Measurements from ENCODE around the gene FBXL7. TPM values are rescaled to one million over a fixed set of nuclear protein-coding genes. Genes with fewer than 3 reads are reported as not detected.

FBXL7 gene
- total RNA-seq, 2 experiments from 2014 or later, result not detected

DNA sequence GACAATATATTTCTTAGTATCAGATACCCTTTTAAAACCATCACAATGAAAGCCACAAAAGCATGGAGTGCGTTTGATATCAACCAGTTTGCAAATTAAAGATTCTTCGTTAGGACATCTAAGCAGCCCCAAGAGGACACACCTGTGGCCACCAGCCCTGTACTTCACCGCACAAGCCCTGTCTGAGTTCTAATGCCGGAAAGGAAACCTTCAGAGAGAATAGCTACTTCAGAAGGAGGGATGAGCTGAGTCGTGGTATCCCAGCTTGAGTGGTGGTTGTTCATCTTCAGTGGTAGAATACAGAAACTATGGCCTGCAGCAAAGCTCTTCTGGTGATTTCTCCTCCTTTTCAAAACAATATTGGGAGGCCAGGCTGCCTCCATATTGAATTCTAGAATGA lies 319.6 kb downstream of the FBXL7 start:
- Mint-ChIP-seq H3K9me3 (ENCODE audit: low read depth) (no peaks in the 10 kb centered on the region), H3K27me3 (no peaks in the 10 kb centered on the region), H3K4me3 (no peak overlapping the region), H3K36me3 (peaks cover 1% of the 10 kb centered on the region), H3K4me1 (no peaks in the 10 kb centered on the region), H3K27ac (no peak overlapping the region)
- no peak for DNase-seq
- CTCF ChIA-PET, result no interaction called here
- no peak for ATAC-seq

- DNase-seq (no peak), ATAC-seq (no peak)
- Mint-ChIP-seq H3K4me1 (no peaks in the 10 kb centered on the region), H3K4me3 (no peak overlapping the region), H3K27me3 (no peaks in the 10 kb centered on the region), H3K36me3 (no peaks in the 10 kb centered on the region), H3K27ac (no peak overlapping the region), H3K9me3 (ENCODE audit: low read depth) (no peaks in the 10 kb centered on the region)
- CTCF ChIA-PET, result no interaction called here
Observed at GRCh38 chr5:15821506-15821905, 321.5 kb downstream of the FBXL7 start.

DNA sequence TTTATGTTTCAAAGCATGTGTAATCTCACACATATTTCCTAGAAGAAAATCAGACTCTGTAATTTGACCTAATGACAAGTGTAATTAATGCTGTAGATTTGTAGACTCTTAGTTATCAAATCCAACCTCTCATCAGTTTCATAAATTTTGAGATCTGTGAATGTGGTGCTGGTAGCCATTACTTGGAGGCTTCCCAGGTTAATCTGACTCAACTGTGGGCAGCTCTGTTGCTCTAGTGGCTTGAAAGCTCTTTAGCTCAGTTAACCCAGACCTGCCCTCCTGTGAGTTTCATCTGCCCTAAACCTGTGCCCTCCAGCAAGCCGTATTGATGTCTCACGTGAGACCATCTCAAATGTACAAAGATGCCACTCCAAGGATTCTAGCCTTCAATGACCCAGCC lies 323.4 kb downstream of the FBXL7 start:
- Mint-ChIP-seq H3K27me3 (no peaks in the 10 kb centered on the region), H3K9me3 (ENCODE audit: low read depth) (peaks cover 3% of the 10 kb centered on the region), H3K36me3 (no peaks in the 10 kb centered on the region), H3K27ac (no peak overlapping the region), H3K4me3 (no peak overlapping the region), H3K4me1 (no peaks in the 10 kb centered on the region)
- CTCF ChIA-PET, result no interaction called here
- no peak for DNase-seq
- ATAC-seq, result no peak

DNA sequence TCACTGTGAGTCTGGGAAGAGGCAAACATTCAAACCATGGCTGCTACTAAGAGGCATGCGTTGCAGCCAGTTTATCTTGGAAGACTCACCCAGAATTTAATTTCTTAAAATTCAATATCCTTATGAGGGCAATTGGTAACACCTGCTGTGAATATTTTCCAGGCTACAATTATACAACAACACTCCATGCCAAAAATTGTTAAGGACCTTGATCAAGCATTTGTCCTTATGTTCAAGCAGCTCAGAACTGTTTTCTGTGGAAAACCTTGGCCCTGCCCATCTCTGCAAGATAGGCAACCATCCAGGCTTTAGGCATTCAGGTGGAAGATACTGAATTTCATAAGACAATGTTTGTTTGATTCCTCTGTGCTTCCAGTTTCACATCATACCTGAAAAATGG lies 327.8 kb downstream of the FBXL7 start:
- no peak overlapping the region for H3K27ac Mint-ChIP-seq
- H3K9me3 Mint-ChIP-seq (ENCODE audit: low read depth), result peaks cover 6% of the 10 kb centered on the region
- no peak overlapping the region for H3K4me3 Mint-ChIP-seq
- DNase-seq, result no peak
- no peaks in the 10 kb centered on the region for H3K4me1 Mint-ChIP-seq
- H3K27me3 Mint-ChIP-seq, result no peaks in the 10 kb centered on the region
- CTCF ChIA-PET, result no interaction called here
- no peaks in the 10 kb centered on the region for H3K36me3 Mint-ChIP-seq
- ATAC-seq, result no peak

DNA sequence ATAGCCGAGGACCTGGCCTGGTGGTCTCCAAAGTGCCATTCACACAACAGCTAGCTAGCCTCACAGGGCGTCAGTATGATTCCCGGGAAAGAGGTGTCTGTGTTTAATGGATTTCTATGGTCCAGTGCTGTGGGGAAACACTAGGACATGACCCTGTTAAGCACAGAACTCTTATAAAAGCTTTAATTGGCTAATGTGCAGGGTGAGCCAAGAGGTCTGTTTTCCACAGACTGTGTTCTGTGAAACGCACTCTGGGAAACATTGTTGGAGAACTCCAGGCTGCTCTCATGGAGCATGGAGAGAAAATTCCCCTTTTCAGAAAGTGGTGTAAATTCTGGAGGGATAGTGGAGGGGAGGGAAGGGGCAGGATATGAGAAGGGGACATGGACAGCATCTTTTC lies 331.4 kb downstream of the FBXL7 start:
- Mint-ChIP-seq H3K27me3 (no peaks in the 10 kb centered on the region), H3K9me3 (ENCODE audit: low read depth) (peaks cover 6% of the 10 kb centered on the region), H3K4me3 (no peak overlapping the region), H3K4me1 (no peaks in the 10 kb centered on the region), H3K36me3 (no peaks in the 10 kb centered on the region), H3K27ac (no peak overlapping the region)
- ATAC-seq (no peak), DNase-seq (no peak)
- CTCF ChIA-PET, result no interaction called here

- Mint-ChIP-seq H3K9me3 (ENCODE audit: low read depth) (peaks cover 4% of the 10 kb centered on the region), H3K27me3 (no peaks in the 10 kb centered on the region), H3K36me3 (no peaks in the 10 kb centered on the region), H3K4me1 (no peaks in the 10 kb centered on the region), H3K4me3 (no peak overlapping the region), H3K27ac (no peak overlapping the region)
- DNase-seq (no peak), ATAC-seq (no peak)
- CTCF ChIA-PET, result no interaction called here
Observed at GRCh38 chr5:15833365-15833764, 333.4 kb downstream of the FBXL7 start.

GRCh38 chr5:15834596-15835245 lies 334.7 kb downstream of the FBXL7 start:
- Mint-ChIP-seq H3K27ac (no peak overlapping the region), H3K9me3 (ENCODE audit: low read depth) (peaks cover 4% of the 10 kb centered on the region), H3K4me1 (no peaks in the 10 kb centered on the region), H3K4me3 (no peak overlapping the region), H3K36me3 (no peaks in the 10 kb centered on the region), H3K27me3 (no peaks in the 10 kb centered on the region)
- ATAC-seq (no peak), DNase-seq (no peak)
- CTCF ChIA-PET, result no interaction called here

GRCh38 chr5:15835514-15835913 lies 335.5 kb downstream of the FBXL7 start:
- no peak overlapping the region for H3K27ac Mint-ChIP-seq
- no peak overlapping the region for H3K4me3 Mint-ChIP-seq
- H3K36me3 Mint-ChIP-seq, result no peaks in the 10 kb centered on the region
- no peaks in the 10 kb centered on the region for H3K4me1 Mint-ChIP-seq
- DNase-seq (no peak), ATAC-seq (no peak)
- peaks cover 1% of the 10 kb centered on the region for H3K9me3 Mint-ChIP-seq (ENCODE audit: low read depth)
- no peaks in the 10 kb centered on the region for H3K27me3 Mint-ChIP-seq
- CTCF ChIA-PET, result no interaction called here

- no peaks in the 10 kb centered on the region for H3K27me3 Mint-ChIP-seq
- no peak overlapping the region for H3K27ac Mint-ChIP-seq
- H3K36me3 Mint-ChIP-seq, result no peaks in the 10 kb centered on the region
- no peak for DNase-seq
- H3K4me3 Mint-ChIP-seq, result no peak overlapping the region
- no peaks in the 10 kb centered on the region for H3K4me1 Mint-ChIP-seq
- ATAC-seq, result no peak
- no peaks in the 10 kb centered on the region for H3K9me3 Mint-ChIP-seq (ENCODE audit: low read depth)
- CTCF ChIA-PET, result no interaction called here
Observed at GRCh38 chr5:15837551-15838289, 337.7 kb downstream of the FBXL7 start.

GRCh38 chr5:15844253-15844652 lies 344.3 kb downstream of the FBXL7 start:
- H3K4me1 Mint-ChIP-seq, result no peaks in the 10 kb centered on the region
- DNase-seq, result no peak
- H3K27ac Mint-ChIP-seq, result no peak overlapping the region
- peaks cover 2% of the 10 kb centered on the region for H3K9me3 Mint-ChIP-seq (ENCODE audit: low read depth)
- H3K4me3 Mint-ChIP-seq, result no peak overlapping the region
- H3K27me3 Mint-ChIP-seq, result no peaks in the 10 kb centered on the region
- no peaks in the 10 kb centered on the region for H3K36me3 Mint-ChIP-seq
- CTCF ChIA-PET, result no interaction called here
- no peak for ATAC-seq

DNA sequence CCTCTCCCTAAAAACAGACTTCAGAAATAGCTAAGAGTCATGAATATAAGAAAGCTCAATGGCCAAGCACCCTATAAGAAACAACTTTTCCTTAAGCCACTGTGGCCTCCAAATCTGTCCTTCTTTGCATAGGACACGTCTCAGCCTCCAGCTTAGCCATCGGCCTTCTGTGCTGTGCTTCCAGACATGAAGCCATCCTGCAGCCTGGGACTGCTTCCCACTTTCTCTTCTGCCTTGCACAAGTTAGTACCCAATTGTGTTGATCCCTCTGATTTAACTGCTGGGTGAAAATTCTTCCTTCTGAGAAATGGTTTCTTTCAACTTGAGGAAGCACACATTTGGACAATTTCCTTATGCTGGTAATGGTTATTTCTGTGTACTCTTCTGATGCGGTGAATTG lies 344.9 kb downstream of the FBXL7 start:
- Mint-ChIP-seq H3K36me3 (no peaks in the 10 kb centered on the region), H3K9me3 (ENCODE audit: low read depth) (peaks cover 2% of the 10 kb centered on the region), H3K27me3 (no peaks in the 10 kb centered on the region), H3K27ac (no peak overlapping the region), H3K4me1 (no peaks in the 10 kb centered on the region), H3K4me3 (no peak overlapping the region)
- ATAC-seq, result no peak
- CTCF ChIA-PET, result no interaction called here
- no peak for DNase-seq

GRCh38 chr5:15850536-15850935 lies 350.6 kb downstream of the FBXL7 start:
- ATAC-seq (no peak), DNase-seq (no peak)
- Mint-ChIP-seq H3K27me3 (no peaks in the 10 kb centered on the region), H3K4me1 (no peaks in the 10 kb centered on the region), H3K4me3 (no peak overlapping the region), H3K9me3 (ENCODE audit: low read depth) (peaks cover 2% of the 10 kb centered on the region), H3K36me3 (no peaks in the 10 kb centered on the region), H3K27ac (no peak overlapping the region)
- CTCF ChIA-PET, result no interaction called here

DNA sequence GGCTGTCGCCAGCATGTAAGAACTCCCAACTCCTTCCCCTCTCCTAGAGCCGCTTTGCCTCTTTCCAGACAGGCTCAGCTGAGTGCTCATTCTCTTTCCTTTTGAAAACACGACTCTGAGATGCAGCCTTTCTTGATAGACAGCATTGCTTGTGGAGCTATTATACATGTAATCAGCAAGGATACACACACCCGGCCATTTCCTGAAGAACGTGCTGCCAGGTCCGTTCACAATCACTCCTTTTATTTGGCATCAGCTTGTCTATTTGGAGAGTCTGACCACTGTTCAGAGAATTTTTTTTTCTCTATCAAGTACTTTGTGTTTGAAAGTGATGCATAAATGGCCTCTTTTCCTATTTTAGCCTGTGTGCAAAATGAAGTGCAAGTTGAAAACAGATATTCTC lies 351.0 kb downstream of the FBXL7 start:
- DNase-seq (no peak), ATAC-seq (no peak)
- Mint-ChIP-seq H3K36me3 (no peaks in the 10 kb centered on the region), H3K27me3 (no peaks in the 10 kb centered on the region), H3K9me3 (ENCODE audit: low read depth) (peaks cover 2% of the 10 kb centered on the region), H3K4me3 (no peak overlapping the region), H3K27ac (no peak overlapping the region), H3K4me1 (no peaks in the 10 kb centered on the region)
- CTCF ChIA-PET, result no interaction called here

- H3K9me3 Mint-ChIP-seq (ENCODE audit: low read depth), result peaks cover 2% of the 10 kb centered on the region
- no peak for ATAC-seq
- CTCF ChIA-PET, result no interaction called here
Observed at GRCh38 chr5:15852217-15852616, 352.2 kb downstream of the FBXL7 start.

More at GRCh38 chr5:15852217-15852616, 352.2 kb downstream of the FBXL7 start:
- Mint-ChIP-seq H3K4me1 (no peaks in the 10 kb centered on the region), H3K36me3 (no peaks in the 10 kb centered on the region), H3K4me3 (no peak overlapping the region), H3K27ac (no peak overlapping the region), H3K27me3 (no peaks in the 10 kb centered on the region)
- DNase-seq, result no peak

All from activated CD8-positive, alpha-beta memory T cell treated with anti-CD3 and anti-CD28 coated beads, Interleukin-2, amount 10 ng/mL, durations not matched to agents 7 days and 5 days (primary cell).